K562 (cell line): ENCODE data around the gene CDH3. TPM values are rescaled to one million over a fixed set of nuclear protein-coding genes. Genes with fewer than 3 reads are reported as not detected.

Experiments used
- ATAC-seq: fragments of 200-7000 bp; cut with Tn5 transposase; 3 replicates; pipeline ENCODE4 v1.9.1; 2020; ENCODE audit warnings: moderate library complexity
- BruUV-seq: library from RNA; stranded (reverse); fragments of 400-500 nt; replicated peaks from 2 replicates; lab custom pipeline; 2021; lab: Mats Ljungman, UMichigan
- CTCF ChIA-PET: fragments of 300-600 bp; formaldehyde crosslinking; extraction: SDS; loops from one replicate; lab custom pipeline; 2021; ENCODE audit warnings: low intra/inter-chr PET ratio; lab: Yijun Ruan, JAX
- POLR2A ChIA-PET: fragments of 300-600, 350-650 bp; sonication (Branson Sonifier 250); formaldehyde crosslinking; extraction: SDS; loops from one replicate; lab custom pipeline; 2021; ENCODE audit warnings: antibody characterized with exemption, inconsistent platforms; lab: Yijun Ruan, JAX
- DNase-seq, 4 experiments: peaks; one replicate each; pipeline versions ENCODE4 v3.0.0 to v3.0.0-alpha.2; 2011 to 2018; ENCODE audit warnings: low spot score in 3 of 4, mixed read lengths in 3 of 4; ENCODE audit errors: extremely low read depth in 1 of 4
- FAIRE-seq: peaks from 2 replicates; lab custom pipeline; 2011; peaks lifted over from hg19 to GRCh38; lab: Jason Lieb, UNC
- H2AFZ ChIP-seq: 2 replicates; pipeline ENCODE4 v1.6.0; 2011; ENCODE audit warnings: low read depth, low read length, control low read depth, inconsistent platforms
- H3K27ac ChIP-seq: fragments of 200-600 bp; 3 replicates; pipeline ENCODE4 v1.8.0; 2011; ENCODE audit warnings: low read depth, mild to moderate bottlenecking, control low read depth, inconsistent platforms, low read length, moderate library complexity, mixed read lengths; ENCODE audit errors: extremely low read depth
- H3K27me3 ChIP-seq, 2 experiments: fragments of 300-600 bp in 1 of 2; 2 replicates in 1 of 2; 3 replicates in 1 of 2; pipeline versions ENCODE4 v1.6.0 to v1.8.0; 2011; ENCODE audit warnings: inconsistent platforms in 2 of 2, low read length in 2 of 2, mild to moderate bottlenecking in 1 of 2, mixed read lengths in 1 of 2, moderate library complexity in 1 of 2; ENCODE audit not compliant: control insufficient read depth in 2 of 2, insufficient read depth in 2 of 2
- H3K36me3 ChIP-seq: fragments of 300-600 bp; 3 replicates; pipeline ENCODE4 v1.8.0; 2011; ENCODE audit warnings: mild to moderate bottlenecking, low read length, inconsistent platforms; ENCODE audit not compliant: control insufficient read depth, insufficient read depth
- H3K4me1 ChIP-seq, 2 experiments: fragments of 200-600 bp in 1 of 2; replicated peaks in 1 of 2; 2 replicates in 1 of 2; 3 replicates in 1 of 2; pipeline versions ENCODE4 v1.5.1 to v1.8.0; 2011; ENCODE audit warnings: inconsistent platforms in 2 of 2, low read length in 2 of 2, mild to moderate bottlenecking in 1 of 2, mixed read lengths in 1 of 2, moderate library complexity in 1 of 2; ENCODE audit not compliant: control insufficient read depth in 2 of 2, insufficient read depth in 2 of 2
- H3K4me2 ChIP-seq: 2 replicates; pipeline ENCODE4 v1.6.1; 2011; ENCODE audit warnings: low read length, control low read depth, inconsistent platforms, mixed read lengths; ENCODE audit not compliant: insufficient read depth
- H3K4me3 ChIP-seq: fragments of 200-600 bp; sonication (generic), shearing (Covaris generic); 2 replicates; pipeline ENCODE4 v1.5.1; 2016; ENCODE audit warnings: control low read depth, inconsistent platforms
- H3K79me2 ChIP-seq: fragments of 200-600 bp; 3 replicates; pipeline ENCODE4 v1.8.0; 2011; ENCODE audit warnings: low read length, inconsistent platforms; ENCODE audit not compliant: control insufficient read depth, insufficient read depth
- H3K9ac ChIP-seq, 2 experiments: 2 replicates each; pipeline versions ENCODE4 v1.6.0 to v1.6.1; 2011; ENCODE audit warnings: low read depth in 2 of 2, low read length in 2 of 2, control low read depth in 1 of 2, inconsistent platforms in 1 of 2, mild to moderate bottlenecking in 1 of 2, mixed read lengths in 1 of 2; ENCODE audit not compliant: insufficient read depth in 1 of 2
- H3K9me1 ChIP-seq: one replicate; pipeline ENCODE4 v1.6.0; 2011; ENCODE audit warnings: inconsistent platforms, mild to moderate bottlenecking, low read length, moderate library complexity; ENCODE audit not compliant: control insufficient read depth, insufficient read depth
- H3K9me3 ChIP-seq: replicated peaks from 2 replicates; pipeline ENCODE4 v1.5.1; 2011; ENCODE audit warnings: low read depth, low read length, inconsistent platforms; ENCODE audit not compliant: control insufficient read depth, insufficient read depth
- H4K20me1 ChIP-seq: replicated peaks from 2 replicates; pipeline ENCODE4 v1.6.1; 2011; ENCODE audit warnings: low read length, inconsistent platforms, mixed read lengths; ENCODE audit not compliant: control insufficient read depth, insufficient read depth
- ATF1 ChIP-seq, 2 experiments: fragments of 450-650 bp in 1 of 2; IDR thresholded peaks; 2 replicates each; pipeline ENCODE4 v1.6.1; 2016; ENCODE audit warnings: missing compliant biosample characterization in 1 of 2, missing genetic modification characterization in 1 of 2
- ATF3 ChIP-seq, 2 experiments: fragments of 450-650 bp in 1 of 2; sonication (generic) in 1 of 2; formaldehyde crosslinking in 1 of 2; IDR thresholded peaks in 1 of 2; conservative IDR thresholded peaks in 1 of 2; 2 replicates each; pipeline versions ENCODE4 v1.6.1 to v1.8.1; 2016 to 2023; ENCODE audit warnings: mild to moderate bottlenecking in 2 of 2, moderate library complexity in 2 of 2, inconsistent platforms in 1 of 2, missing genetic modification reagents in 1 of 2
- ATF7 ChIP-seq: fragments of 450-650 bp; IDR thresholded peaks from 2 replicates; pipeline ENCODE4 v1.7.1; 2014; ENCODE audit warnings: mild to moderate bottlenecking, moderate library complexity
- COPS2 ChIP-seq: fragments of 450-650 bp; conservative IDR thresholded peaks from 2 replicates; pipeline ENCODE4 v1.6.1; 2016; ENCODE audit warnings: mild to moderate bottlenecking, moderate library complexity
- CREM ChIP-seq: IDR thresholded peaks from 2 replicates; pipeline ENCODE4 v1.6.1; 2014; ENCODE audit warnings: antibody characterized with exemption, low read depth
- FOXP4 ChIP-seq: sonication (generic); formaldehyde crosslinking; IDR thresholded peaks from 2 replicates; pipeline ENCODE4 v1.8.0; 2022; ENCODE audit warnings: mild to moderate bottlenecking, missing genetic modification reagents, borderline replicate concordance
- MTA3 ChIP-seq: fragments of 450-650 bp; formaldehyde crosslinking; IDR thresholded peaks from 2 replicates; pipeline ENCODE4 v1.6.1; 2017; ENCODE audit warnings: mild to moderate bottlenecking, borderline replicate concordance
- NR3C1 ChIP-seq: sonication (generic); formaldehyde crosslinking; IDR thresholded peaks from 2 replicates; pipeline ENCODE4 v1.8.1; 2022; ENCODE audit warnings: missing genetic modification reagents
- SP1 ChIP-seq: sonication (generic); formaldehyde crosslinking; IDR thresholded peaks from 2 replicates; pipeline ENCODE4 v1.8.1; 2022; ENCODE audit warnings: mild to moderate bottlenecking, missing genetic modification reagents
- ZBTB7A ChIP-seq: IDR thresholded peaks from 2 replicates; pipeline ENCODE4 v1.6.1; 2011; ENCODE audit warnings: low read depth, mild to moderate bottlenecking, low read length, moderate library complexity, borderline replicate concordance; ENCODE audit not compliant: control insufficient read depth
- ZFPM2 ChIP-seq: fragments of 250-450 bp; sonication (Bioruptor Pico); IDR thresholded peaks from 2 replicates; pipeline ENCODE4 v1.5.1; 2022; ENCODE audit warnings: mild to moderate bottlenecking
- WGBS: fragments of 100-300 bp; shearing (Covaris generic); methylation state at CpG from one replicate; pipeline ENCODE4 v1.1.6; 2016; ENCODE audit warnings: low coverage, mixed read lengths; ENCODE audit not compliant: insufficient coverage; ENCODE audit errors: missing lambda C conversion rate; 5-methylcytosine and 5-hydroxymethylcytosine counted together
- in situ Hi-C: fragments of 300-500 bp; cut with MboI; formaldehyde crosslinking; loops from 4 replicates; pipeline ENCODE4 v1.15.0; 2018; ENCODE audit warnings: inconsistent platforms, mixed read lengths
- intact Hi-C: fragments of 100-400 bp; cut with micrococcal nuclease; formaldehyde crosslinking; loops from 2 replicates; pipeline ENCODE4 v1.14.2; 2022
- polyA plus RNA-seq, 8 experiments: library from polyadenylated mRNA; depleted of rRNA in 4 of 8; stranded (reverse) in 5 of 8; unstranded in 3 of 8; fragments of >200 nt; fragmentation: Nextera tagmentation in 2 of 8; fragmentation: Illumina TruSeq in 1 of 8; extraction: Ambion mirVana in 2 of 8; extraction: Trizol in 1 of 8; gene quantifications; 2 replicates each; pipeline versions ENCODE4 v1.2.1 to v1.2.3, GENCODE V29; 2011 to 2014; ENCODE audit warnings: inconsistent platforms in 1 of 8, missing spikeins in 1 of 8
- total RNA-seq, 7 experiments: library from RNA; depleted of rRNA in 6 of 7; stranded (reverse); fragments of >200 nt in 6 of 7; fragmentation: Illumina TruSeq in 2 of 7; extraction: Trizol in 2 of 7; gene quantifications; 2 replicates each; pipeline versions ENCODE4 v1.2.1 to v1.2.3, GENCODE V29; 2011 to 2021; ENCODE audit warnings: low replicate concordance in 1 of 7

CDH3 gene
- total and polyA plus RNA-seq, 9 of the 15 experiments (the other 6 are each of a cell fraction or from before 2014, with no cell fraction given), result 0.06 to 0.09 TPM; not detected in 7

GRCh38 chr16:68686905-68687304, 41.8 kb downstream of the CDH3 start (continued):
- TF ChIP-seq SP1 (CRISPR knock-in tag), result no peak

GRCh38 chr16:68689921-68690320, 44.8 kb downstream of the CDH3 start:
- H3K36me3 ChIP-seq, result no peaks in the 10 kb centered on the region
- POLR2A ChIA-PET, result no interaction called here
- H3K9ac ChIP-seq, result no peak overlapping the region
- CTCF ChIA-PET, result interaction anchor here (0.9 kb wide), 1 partner anchor 14 kb away, joined by 5 read pairs; no protein-coding TSS in a partner anchor
- WGBS, result 9% methylated on average over 4 of the region's 5 CpGs
- FAIRE-seq, result no peak
- no peak overlapping the region for H3K27ac ChIP-seq
- in situ Hi-C loops (no loop called here), intact Hi-C loops (loop anchor here (5.0 kb wide), 1 partner anchor 163 kb away; no protein-coding TSS in a partner anchor)
- no TSS peak for BruUV-seq
- H3K79me2 ChIP-seq, result no peaks in the 10 kb centered on the region
- H3K27me3 ChIP-seq, result peaks cover 20 to 45% of the 10 kb centered on the region in 2 experiments; a peak in 4 of 5 replicates
- no peak for ATAC-seq
- H3K4me2 ChIP-seq, result no peak overlapping the region
- no peak for DNase-seq
- TF ChIP-seq COPS2 (no peak), ZBTB7A (no peak)
- H4K20me1 ChIP-seq, result no peaks in the 10 kb centered on the region
- peaks cover 0 to 4% of the 10 kb centered on the region in 2 experiments; a peak in 2 of 5 replicates for H3K4me1 ChIP-seq
- H3K9me1 ChIP-seq, result no peaks in the 10 kb centered on the region
- no peak overlapping the region for H3K4me3 ChIP-seq
- H3K9me3 ChIP-seq, result no peaks in the 10 kb centered on the region
- no peak overlapping the region for H2AFZ ChIP-seq

- Histone ChIP-seq H2AFZ (no peak overlapping the region), H3K9ac (no peak overlapping the region), H3K27me3 (peaks cover 53 to 82% of the 10 kb centered on the region in 2 experiments), H3K79me2 (no peaks in the 10 kb centered on the region), H3K36me3 (no peaks in the 10 kb centered on the region), H3K9me1 (no peaks in the 10 kb centered on the region), H3K4me3 (no peak overlapping the region), H4K20me1 (no peaks in the 10 kb centered on the region; the same call in 1 of the 2 replicates), H3K4me2 (no peak overlapping the region), H3K4me1 (peaks cover 5 to 6% of the 10 kb centered on the region in 2 experiments; a peak in 2 of 5 replicates), H3K27ac (no peak overlapping the region), H3K9me3 (no peaks in the 10 kb centered on the region)
- BruUV-seq, result no TSS peak
- DNase-seq (no peak), ATAC-seq (no peak), FAIRE-seq (no peak)
- TF ChIP-seq ATF3 (IDR thresholded peaks at IDR 0.05) (0 out of 2 replicates have a peak, but pooled peaks have one; percentile 36), ATF3 (CRISPR knock-in tag; conservative IDR thresholded peaks at IDR 0.05) (no peak), FOXP4 (no peak), NR3C1 (CRISPR knock-in tag) (no peak), ATF1 (CRISPR knock-in tag; IDR thresholded peaks at IDR 0.05) (no peak), ATF1 (tag; IDR thresholded peaks at IDR 0.05) (0 out of 2 replicates have a peak, but pooled peaks have one; percentile 13), MTA3 (no peak), CREM (peak; percentile 35; the same call in 1 of the 2 replicates), ZFPM2 (CRISPR knock-in tag) (no peak), ATF7 (0 out of 2 replicates have a peak, but pooled peaks have one; percentile 28)
- WGBS, result 2% methylated on average over 6 of the region's 11 CpGs
- intact Hi-C loops, result no loop called here
- POLR2A ChIA-PET, result no interaction called here
- CTCF ChIA-PET, result no interaction called here
- in situ Hi-C loops, result no loop called here
Observed at GRCh38 chr16:68695575-68695974, 50.5 kb downstream of the CDH3 start.
